Fibroblast of lung (primary cell): ENCODE results near the gene TRAPPC5. TPM values are rescaled to one million over a fixed set of nuclear protein-coding genes. Genes with fewer than 3 reads are reported as not detected.

Source experiments
- DNase-seq, 2 donors: peaks; one replicate each; pipeline versions ENCODE4 v3.0.0 to v3.0.0-alpha.2; 2010; ENCODE audit warnings: low read depth in 2 of 2
- H2AFZ ChIP-seq: 2 replicates; pipeline ENCODE4 v1.5.1; 2012; ENCODE audit warnings: low read length, control low read depth, inconsistent platforms
- H3K27ac ChIP-seq: 2 replicates; pipeline ENCODE4 v1.5.1; 2011; ENCODE audit warnings: low read length, control low read depth; ENCODE audit not compliant: insufficient read depth
- H3K27me3 ChIP-seq: 2 replicates; pipeline ENCODE4 v1.5.1; 2011; ENCODE audit warnings: mild to moderate bottlenecking, low read length; ENCODE audit not compliant: control insufficient read depth, insufficient read depth
- H3K36me3 ChIP-seq: 2 replicates; pipeline ENCODE4 v1.5.1; 2011; ENCODE audit warnings: low read length; ENCODE audit not compliant: control insufficient read depth, insufficient read depth
- H3K4me1 ChIP-seq: 2 replicates; pipeline ENCODE4 v1.5.1; 2011; ENCODE audit warnings: low read length; ENCODE audit not compliant: control insufficient read depth, insufficient read depth; ENCODE audit errors: extremely low read depth
- H3K4me2 ChIP-seq: 2 replicates; pipeline ENCODE4 v1.5.1; 2011; ENCODE audit warnings: low read length, control low read depth; ENCODE audit not compliant: insufficient read depth; ENCODE audit errors: extremely low read depth
- H3K4me3 ChIP-seq, 4 experiments: fragments of 200-600 bp in 1 of 4; sonication (generic) in 1 of 4; replicated peaks in 1 of 4; 2 replicates each; pipeline ENCODE4 v1.5.1; 2011 to 2016; ENCODE audit warnings: low read length in 4 of 4, low read depth in 3 of 4, mild to moderate bottlenecking in 3 of 4, control low read depth in 2 of 4, inconsistent platforms in 1 of 4, mixed read lengths in 1 of 4; ENCODE audit not compliant: insufficient read depth in 1 of 4; ENCODE audit errors: control extremely low read depth in 1 of 4
- H3K79me2 ChIP-seq: 2 replicates; pipeline ENCODE4 v1.5.1; 2012; ENCODE audit warnings: mild to moderate bottlenecking, low read length, inconsistent platforms; ENCODE audit not compliant: control insufficient read depth, insufficient read depth
- H3K9ac ChIP-seq: 2 replicates; pipeline ENCODE4 v1.5.1; 2011; ENCODE audit warnings: mild to moderate bottlenecking, low read length, control low read depth; ENCODE audit not compliant: insufficient read depth
- H3K9me3 ChIP-seq: 2 replicates; pipeline ENCODE4 v1.5.1; 2012; ENCODE audit warnings: low read depth, low read length; ENCODE audit not compliant: control insufficient read depth, insufficient read depth
- H4K20me1 ChIP-seq: 2 replicates; pipeline ENCODE4 v1.5.1; 2011; ENCODE audit warnings: low read length; ENCODE audit not compliant: control insufficient read depth, insufficient read depth; ENCODE audit errors: extremely low read depth
- EZH2 ChIP-seq: IDR thresholded peaks from 2 replicates; pipeline ENCODE4 v1.5.1; 2012; ENCODE audit warnings: low read length, control low read depth, mild to moderate bottlenecking; ENCODE audit errors: missing control alignments
- polyA plus RNA-seq, 2 donors: library from polyadenylated mRNA; depleted of rRNA in 1 of 2; stranded (reverse) in 1 of 2; unstranded in 1 of 2; fragments of >200 nt; gene quantifications; 2 replicates each; pipeline ENCODE4 v1.2.1, GENCODE V29; 2011 to 2012; ENCODE audit warnings: missing spikeins in 1 of 2
- total RNA-seq: library from RNA; depleted of rRNA; stranded (reverse); fragments of >200 nt; gene quantifications from 2 replicates; pipeline ENCODE4 v1.2.1, GENCODE V29; 2014
- TF ChIP-seq, protein P1 (sequence below), 2 donors: IDR thresholded peaks in 1 of 2; conservative IDR thresholded peaks in 1 of 2; 1 replicate in 1 of 2; 2 replicates in 1 of 2; pipeline ENCODE4 v1.5.1; 2011 to 2012; ENCODE audit warnings: low read length in 2 of 2, control low read depth in 1 of 2, inconsistent platforms in 1 of 2, low read depth in 1 of 2, mild to moderate bottlenecking in 1 of 2

TRAPPC5 gene
- total and polyA plus RNA-seq, 2 donors (not counting 1 experiment from before 2014, with no cell fraction given): 19.4 to 103 TPM

DNA sequence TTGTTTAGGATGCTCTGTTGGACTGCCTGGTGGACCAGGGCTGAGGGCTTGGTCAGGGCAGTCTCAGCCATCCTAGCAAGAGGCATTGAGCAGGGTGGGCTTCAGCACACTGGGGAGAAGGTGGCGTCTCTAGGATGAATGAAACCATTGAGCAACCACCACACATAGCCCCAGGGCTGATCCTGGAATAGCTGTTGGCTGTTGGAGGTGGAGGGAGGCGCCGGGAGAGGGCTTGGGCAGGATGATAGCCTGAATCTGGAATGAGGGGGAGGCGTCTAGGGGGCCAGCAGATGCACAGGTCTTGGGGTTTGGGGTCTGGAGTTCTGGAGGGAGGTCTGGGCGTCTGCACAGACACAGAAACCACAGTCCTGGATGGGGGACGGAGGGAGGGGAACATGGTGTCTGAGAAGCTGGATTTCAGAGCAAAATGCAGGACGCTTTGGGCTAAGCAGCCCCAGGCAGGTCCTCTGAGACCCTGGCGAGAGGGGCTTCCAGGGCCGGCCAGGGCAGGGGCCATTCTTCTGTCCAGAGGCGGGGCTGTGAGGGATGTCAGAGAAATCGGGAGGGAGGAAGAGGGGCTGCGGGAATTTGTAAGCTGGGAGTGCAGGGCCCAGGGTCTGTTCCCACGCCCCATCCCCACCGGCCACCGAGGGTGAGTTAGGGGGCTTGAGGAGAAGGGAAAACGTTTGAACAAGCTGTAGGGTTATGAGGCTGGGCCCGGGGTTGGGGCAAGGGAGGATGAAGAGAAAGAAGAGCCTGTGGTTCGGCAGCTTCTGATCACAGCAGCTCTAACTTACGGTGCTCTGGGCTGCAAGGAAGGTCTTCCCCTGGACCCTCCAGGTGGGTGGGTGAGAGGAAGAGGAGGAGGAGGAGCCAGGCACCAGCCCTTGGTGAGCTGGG, 5.2 kb downstream of the TRAPPC5 start:
- Histone ChIP-seq H3K4me1 (no peaks in the 10 kb centered on the region), H3K4me3 (no peak overlapping the region), H3K4me2 (no peak overlapping the region), H3K9ac (no peak overlapping the region), H2AFZ (no peak overlapping the region), H4K20me1 (no peaks in the 10 kb centered on the region), H3K27me3 (no peaks in the 10 kb centered on the region), H3K36me3 (peaks cover 4% of the 10 kb centered on the region), H3K9me3 (no peaks in the 10 kb centered on the region), H3K79me2 (peaks cover 7% of the 10 kb centered on the region), H3K27ac (no peak overlapping the region)
- TF ChIP-seq, protein P1, sequence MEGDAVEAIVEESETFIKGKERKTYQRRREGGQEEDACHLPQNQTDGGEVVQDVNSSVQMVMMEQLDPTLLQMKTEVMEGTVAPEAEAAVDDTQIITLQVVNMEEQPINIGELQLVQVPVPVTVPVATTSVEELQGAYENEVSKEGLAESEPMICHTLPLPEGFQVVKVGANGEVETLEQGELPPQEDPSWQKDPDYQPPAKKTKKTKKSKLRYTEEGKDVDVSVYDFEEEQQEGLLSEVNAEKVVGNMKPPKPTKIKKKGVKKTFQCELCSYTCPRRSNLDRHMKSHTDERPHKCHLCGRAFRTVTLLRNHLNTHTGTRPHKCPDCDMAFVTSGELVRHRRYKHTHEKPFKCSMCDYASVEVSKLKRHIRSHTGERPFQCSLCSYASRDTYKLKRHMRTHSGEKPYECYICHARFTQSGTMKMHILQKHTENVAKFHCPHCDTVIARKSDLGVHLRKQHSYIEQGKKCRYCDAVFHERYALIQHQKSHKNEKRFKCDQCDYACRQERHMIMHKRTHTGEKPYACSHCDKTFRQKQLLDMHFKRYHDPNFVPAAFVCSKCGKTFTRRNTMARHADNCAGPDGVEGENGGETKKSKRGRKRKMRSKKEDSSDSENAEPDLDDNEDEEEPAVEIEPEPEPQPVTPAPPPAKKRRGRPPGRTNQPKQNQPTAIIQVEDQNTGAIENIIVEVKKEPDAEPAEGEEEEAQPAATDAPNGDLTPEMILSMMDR (conservative IDR thresholded peaks at IDR 0.05 in 1 of 2, IDR thresholded peaks at IDR 0.05 in 1 of 2; ENCODE audit: low read depth in 1 of 2, low read length in 2 of 2): no peak
- TF ChIP-seq EZH2: no peak
- DNase-seq: no peak

DNA sequence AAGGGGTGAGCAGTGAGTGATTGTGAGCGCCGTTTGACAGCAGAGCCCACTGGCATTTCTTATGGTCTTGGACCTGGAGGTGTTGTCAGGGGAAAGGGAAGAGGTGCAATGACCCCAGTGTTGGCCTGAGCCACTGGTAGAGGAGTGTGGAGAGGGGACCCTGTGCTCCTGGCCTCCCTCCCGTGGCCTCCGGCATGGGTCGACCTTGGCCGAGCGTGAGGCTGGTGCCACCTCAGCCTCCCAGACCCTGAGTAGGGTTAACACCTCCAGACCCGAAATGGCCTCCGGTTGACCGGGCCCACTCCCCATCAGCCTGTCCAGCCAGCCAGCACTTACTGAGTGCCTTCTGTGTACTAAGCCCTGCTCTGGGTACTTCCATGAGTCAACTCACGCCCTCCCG, 6.5 kb downstream of the TRAPPC5 start:
- no peaks in the 10 kb centered on the region for H3K79me2 ChIP-seq
- no peak for DNase-seq
- H3K4me1 ChIP-seq: no peaks in the 10 kb centered on the region
- no peak overlapping the region for H3K27ac ChIP-seq
- TF ChIP-seq EZH2: no peak
- TF ChIP-seq, protein P1 (conservative IDR thresholded peaks at IDR 0.05 in 1 of 2, IDR thresholded peaks at IDR 0.05 in 1 of 2; ENCODE audit: low read depth in 1 of 2, low read length in 2 of 2): no peak
- H3K9me3 ChIP-seq: no peaks in the 10 kb centered on the region
- no peak overlapping the region for H3K4me2 ChIP-seq
- H3K36me3 ChIP-seq: peaks cover 4% of the 10 kb centered on the region
- H2AFZ ChIP-seq: no peak overlapping the region
- H3K9ac ChIP-seq: no peak overlapping the region
- no peaks in the 10 kb centered on the region for H3K27me3 ChIP-seq
- H4K20me1 ChIP-seq: no peaks in the 10 kb centered on the region
- H3K4me3 ChIP-seq: no peak overlapping the region

DNA sequence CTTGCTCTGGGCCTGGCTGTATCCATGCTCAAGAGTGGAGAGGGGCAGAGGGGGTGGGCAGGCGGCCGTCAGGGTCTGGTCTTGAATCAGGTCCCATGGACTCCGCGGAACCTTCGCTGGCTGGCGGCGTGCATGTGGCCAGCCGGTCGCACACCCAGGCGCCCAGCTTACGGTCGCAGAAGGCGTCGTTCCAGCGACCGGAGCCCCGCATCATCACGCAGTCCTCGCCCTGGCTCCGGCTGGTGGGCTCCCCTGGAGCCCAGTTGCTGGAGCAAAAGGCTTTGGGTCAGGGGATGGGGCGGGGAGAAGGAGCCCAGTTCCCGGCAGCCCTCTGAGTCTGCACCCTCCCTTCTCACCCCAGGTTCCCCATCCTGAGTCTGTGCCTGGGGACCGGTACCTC, 8.5 kb downstream of the TRAPPC5 start:
- no peaks in the 10 kb centered on the region for H3K36me3 ChIP-seq
- DNase-seq: no peak
- no peak overlapping the region for H3K9ac ChIP-seq
- H3K27ac ChIP-seq: no peak overlapping the region
- no peak overlapping the region for H2AFZ ChIP-seq
- H3K4me3 ChIP-seq: no peak overlapping the region
- no peak overlapping the region for H3K4me2 ChIP-seq
- no peaks in the 10 kb centered on the region for H3K4me1 ChIP-seq
- H3K79me2 ChIP-seq: no peaks in the 10 kb centered on the region
- no peaks in the 10 kb centered on the region for H3K9me3 ChIP-seq
- H3K27me3 ChIP-seq: no peaks in the 10 kb centered on the region
- TF ChIP-seq, protein P1 (conservative IDR thresholded peaks at IDR 0.05 in 1 of 2, IDR thresholded peaks at IDR 0.05 in 1 of 2; ENCODE audit: low read depth in 1 of 2, low read length in 2 of 2): no peak
- no peak for TF ChIP-seq EZH2
- H4K20me1 ChIP-seq: no peaks in the 10 kb centered on the region
